ENCODE results near the gene IFITM1.
A peak's percentile ranks its signal among the peaks of the same experiment; 100 is the strongest.

The IFITM1 gene

GRCh38 chr11:288478-289397 lies 25.1 kb upstream of the IFITM1 start, which contains the start of gene PGGHG:
Gene PGGHG, plus strand, starts transcription at chr11:289126. Its CDS starts 691 bp downstream, at chr11:289817.
- peak; percentile 69 for FAIRE-seq
- peak; percentile 95 for DNase-seq (ENCODE audit: insufficient read length, low spot score)
- TF ChIP-seq POLR2A (IDR thresholded peaks at IDR 0.05; ENCODE audit: low read depth, low read length): no peak
- TF ChIP-seq POU2F2 (IDR thresholded peaks at IDR 0.05; ENCODE audit: low read depth, low read length): no peak
- no peak for TF ChIP-seq TAF1 (IDR thresholded peaks at IDR 0.05; ENCODE audit: low read depth, low read length)
- no peak for TF ChIP-seq POLR2AphosphoS5 (IDR thresholded peaks at IDR 0.05; ENCODE audit: low read depth, low read length)
- no peak for TF ChIP-seq PAX5 (IDR thresholded peaks at IDR 0.05; ENCODE audit: insufficient read depth, low read length, severe bottlenecking)
- no peak for TF ChIP-seq SPI1 (IDR thresholded peaks at IDR 0.05; ENCODE audit: low read depth, low read length)

GRCh38 chr11:289398-289711 lies 24.5 kb upstream of the IFITM1 start:
- TF ChIP-seq SPI1 (IDR thresholded peaks at IDR 0.05; ENCODE audit: low read depth, low read length) (no peak), POLR2AphosphoS5 (IDR thresholded peaks at IDR 0.05; ENCODE audit: low read depth, low read length) (no peak), POU2F2 (IDR thresholded peaks at IDR 0.05; ENCODE audit: low read depth, low read length) (no peak), POLR2A (IDR thresholded peaks at IDR 0.05; ENCODE audit: low read depth, low read length) (no peak), TAF1 (IDR thresholded peaks at IDR 0.05; ENCODE audit: low read depth, low read length) (no peak), PAX5 (IDR thresholded peaks at IDR 0.05; ENCODE audit: insufficient read depth, low read length, severe bottlenecking) (no peak)
- FAIRE-seq: peak; percentile 16
- peak; percentile 51 for DNase-seq (ENCODE audit: insufficient read length, low spot score)

GRCh38 chr11:289712-290620 lies 23.9 kb upstream of the IFITM1 start:
- DNase-seq (ENCODE audit: insufficient read length, low spot score): no peak
- no peak for FAIRE-seq
- TF ChIP-seq SPI1 (IDR thresholded peaks at IDR 0.05; ENCODE audit: low read depth, low read length) (no peak), TAF1 (IDR thresholded peaks at IDR 0.05; ENCODE audit: low read depth, low read length) (no peak), POU2F2 (IDR thresholded peaks at IDR 0.05; ENCODE audit: low read depth, low read length) (no peak), PAX5 (IDR thresholded peaks at IDR 0.05; ENCODE audit: insufficient read depth, low read length, severe bottlenecking) (no peak), POLR2A (IDR thresholded peaks at IDR 0.05; ENCODE audit: low read depth, low read length) (no peak), POLR2AphosphoS5 (IDR thresholded peaks at IDR 0.05; ENCODE audit: low read depth, low read length) (no peak)

- FAIRE-seq: peak; percentile 16
- no peak for DNase-seq (ENCODE audit: insufficient read length, low spot score)
Measured at GRCh38 chr11:290621-291231, 23.1 kb upstream of the IFITM1 start.

GRCh38 chr11:291281-292210 lies 22.3 kb upstream of the IFITM1 start:
- TF ChIP-seq POU2F2 (IDR thresholded peaks at IDR 0.05; ENCODE audit: low read depth, low read length): no peak
- TF ChIP-seq POLR2AphosphoS5 (IDR thresholded peaks at IDR 0.05; ENCODE audit: low read depth, low read length): no peak
- TF ChIP-seq TAF1 (IDR thresholded peaks at IDR 0.05; ENCODE audit: low read depth, low read length): no peak
- no peak for TF ChIP-seq SPI1 (IDR thresholded peaks at IDR 0.05; ENCODE audit: low read depth, low read length)
- no peak for TF ChIP-seq PAX5 (IDR thresholded peaks at IDR 0.05; ENCODE audit: insufficient read depth, low read length, severe bottlenecking)
- no peak for TF ChIP-seq POLR2A (IDR thresholded peaks at IDR 0.05; ENCODE audit: low read depth, low read length)
- FAIRE-seq (no peak), DNase-seq (ENCODE audit: insufficient read length, low spot score) (no peak)

More at GRCh38 chr11:290621-291231, 23.1 kb upstream of the IFITM1 start:
- TF ChIP-seq PAX5 (IDR thresholded peaks at IDR 0.05; ENCODE audit: insufficient read depth, low read length, severe bottlenecking) (no peak), POLR2A (IDR thresholded peaks at IDR 0.05; ENCODE audit: low read depth, low read length) (no peak), POU2F2 (IDR thresholded peaks at IDR 0.05; ENCODE audit: low read depth, low read length) (no peak), TAF1 (IDR thresholded peaks at IDR 0.05; ENCODE audit: low read depth, low read length) (no peak), POLR2AphosphoS5 (IDR thresholded peaks at IDR 0.05; ENCODE audit: low read depth, low read length) (no peak), SPI1 (IDR thresholded peaks at IDR 0.05; ENCODE audit: low read depth, low read length) (no peak)

GRCh38 chr11:292211-293121 lies 21.4 kb upstream of the IFITM1 start:
- no peak for DNase-seq (ENCODE audit: insufficient read length, low spot score)
- no peak for FAIRE-seq
- TF ChIP-seq PAX5 (IDR thresholded peaks at IDR 0.05; ENCODE audit: insufficient read depth, low read length, severe bottlenecking) (no peak), POU2F2 (IDR thresholded peaks at IDR 0.05; ENCODE audit: low read depth, low read length) (no peak), TAF1 (IDR thresholded peaks at IDR 0.05; ENCODE audit: low read depth, low read length) (no peak), SPI1 (IDR thresholded peaks at IDR 0.05; ENCODE audit: low read depth, low read length) (no peak), POLR2A (IDR thresholded peaks at IDR 0.05; ENCODE audit: low read depth, low read length) (no peak), POLR2AphosphoS5 (IDR thresholded peaks at IDR 0.05; ENCODE audit: low read depth, low read length) (no peak)

DNA sequence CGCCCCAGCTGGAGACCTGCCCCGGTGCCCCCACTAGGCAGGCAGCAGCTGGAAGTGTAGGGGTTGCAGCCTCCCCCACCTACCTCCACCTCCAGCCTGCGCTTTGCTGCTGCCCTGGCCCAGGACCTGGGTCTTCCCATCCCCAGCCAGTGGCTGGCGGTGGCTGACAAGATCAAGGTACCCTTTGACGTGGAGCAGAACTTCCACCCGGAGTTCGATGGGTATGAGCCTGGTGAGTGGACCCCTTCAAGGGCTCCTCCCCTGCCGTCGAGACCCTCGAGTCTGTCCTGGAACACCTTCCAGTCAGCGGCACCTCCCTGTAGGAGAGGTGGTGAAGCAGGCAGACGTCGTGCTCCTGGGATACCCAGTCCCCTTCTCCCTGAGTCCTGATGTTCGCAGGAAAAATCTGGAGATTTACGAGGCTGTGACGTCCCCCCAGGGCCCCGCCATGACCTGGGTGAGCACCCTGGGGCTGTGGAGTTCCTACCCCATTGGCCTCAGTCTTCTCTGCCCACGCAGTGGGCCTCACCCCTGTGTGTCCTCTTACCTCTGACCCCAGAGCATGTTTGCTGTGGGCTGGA lies 20.5 kb upstream of the IFITM1 start:
- no peak for FAIRE-seq
- TF ChIP-seq POLR2A (IDR thresholded peaks at IDR 0.05; ENCODE audit: low read depth, low read length): no peak
- no peak for TF ChIP-seq TAF1 (IDR thresholded peaks at IDR 0.05; ENCODE audit: low read depth, low read length)
- no peak for TF ChIP-seq SPI1 (IDR thresholded peaks at IDR 0.05; ENCODE audit: low read depth, low read length)
- no peak for TF ChIP-seq POLR2AphosphoS5 (IDR thresholded peaks at IDR 0.05; ENCODE audit: low read depth, low read length)
- TF ChIP-seq POU2F2 (IDR thresholded peaks at IDR 0.05; ENCODE audit: low read depth, low read length): no peak
- no peak for DNase-seq (ENCODE audit: insufficient read length, low spot score)

Data from GM12891 (cell line).